Stimulated activated CD4-positive, alpha-beta T cell treated with anti-CD3 and anti-CD28 coated beads, Interleukin-2, amount 100 ng/mL, for 48 hours (primary cell): ENCODE data around the gene CFAP65.

ENCODE experiments used
- DNase-seq, 2 donors: peaks; one replicate each; pipeline ENCODE4 v3.0.0-alpha.2; 2020

CFAP65 gene

DNA sequence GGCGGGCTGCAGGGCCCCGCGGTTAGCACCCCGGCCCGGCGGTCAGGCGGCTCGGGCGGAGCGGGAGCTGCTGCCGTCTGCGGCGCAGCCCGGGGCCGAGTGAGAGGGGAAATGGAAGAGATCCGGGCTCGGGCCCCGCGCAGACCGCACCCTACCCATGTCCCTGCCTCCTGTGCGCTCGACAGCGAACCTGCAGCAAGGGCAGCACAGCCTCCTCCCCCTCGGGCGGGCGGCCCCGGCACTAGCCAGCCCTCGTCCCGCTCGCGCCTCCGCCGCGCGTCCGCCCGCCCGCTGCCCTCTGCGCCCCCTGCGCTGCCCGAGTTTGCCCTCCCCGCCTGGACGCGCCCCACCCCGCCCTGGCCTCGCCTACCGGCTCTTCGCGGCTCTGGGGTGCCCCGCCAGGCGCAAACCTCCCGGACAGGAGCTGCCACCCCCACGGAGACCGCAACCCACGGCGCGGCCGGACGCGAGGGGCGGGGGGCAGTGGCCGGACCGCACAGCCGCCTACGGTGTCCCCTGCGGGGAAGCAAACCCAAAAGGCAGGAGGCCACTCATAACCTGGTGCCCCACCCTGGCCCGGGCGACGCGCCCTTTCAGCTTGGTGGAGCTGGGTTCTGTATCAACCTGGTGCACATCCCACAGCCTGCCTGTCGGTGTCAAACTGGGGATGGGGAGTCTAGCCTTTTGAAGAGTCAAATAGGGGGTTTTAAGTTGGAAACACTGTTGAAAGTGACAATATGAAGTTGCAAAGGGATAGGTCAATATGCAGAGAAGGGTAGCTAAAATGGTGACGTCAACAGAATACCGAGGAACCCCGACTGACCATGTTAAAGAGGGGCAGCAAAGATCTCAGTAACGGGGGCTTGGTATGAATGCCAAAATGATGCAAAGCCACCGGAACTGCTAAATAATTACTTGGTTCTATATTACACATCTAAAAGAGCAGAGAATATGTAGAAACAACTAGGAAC, 19.8 kb upstream of the CFAP65 start, which contains the start of gene IHH:
Gene IHH, minus strand, starts transcription at position 101 of the 971 bp plus-strand sequence. CDS start 454 bp downstream, outside the sequence.
- DNase-seq: no peak

- DNase-seq: no peak
Measured at GRCh38 chr2:219059725-219060682, 18.7 kb upstream of the CFAP65 start.

- no peak for DNase-seq
Measured at GRCh38 chr2:219059375-219059724, 18.0 kb upstream of the CFAP65 start.

DNA sequence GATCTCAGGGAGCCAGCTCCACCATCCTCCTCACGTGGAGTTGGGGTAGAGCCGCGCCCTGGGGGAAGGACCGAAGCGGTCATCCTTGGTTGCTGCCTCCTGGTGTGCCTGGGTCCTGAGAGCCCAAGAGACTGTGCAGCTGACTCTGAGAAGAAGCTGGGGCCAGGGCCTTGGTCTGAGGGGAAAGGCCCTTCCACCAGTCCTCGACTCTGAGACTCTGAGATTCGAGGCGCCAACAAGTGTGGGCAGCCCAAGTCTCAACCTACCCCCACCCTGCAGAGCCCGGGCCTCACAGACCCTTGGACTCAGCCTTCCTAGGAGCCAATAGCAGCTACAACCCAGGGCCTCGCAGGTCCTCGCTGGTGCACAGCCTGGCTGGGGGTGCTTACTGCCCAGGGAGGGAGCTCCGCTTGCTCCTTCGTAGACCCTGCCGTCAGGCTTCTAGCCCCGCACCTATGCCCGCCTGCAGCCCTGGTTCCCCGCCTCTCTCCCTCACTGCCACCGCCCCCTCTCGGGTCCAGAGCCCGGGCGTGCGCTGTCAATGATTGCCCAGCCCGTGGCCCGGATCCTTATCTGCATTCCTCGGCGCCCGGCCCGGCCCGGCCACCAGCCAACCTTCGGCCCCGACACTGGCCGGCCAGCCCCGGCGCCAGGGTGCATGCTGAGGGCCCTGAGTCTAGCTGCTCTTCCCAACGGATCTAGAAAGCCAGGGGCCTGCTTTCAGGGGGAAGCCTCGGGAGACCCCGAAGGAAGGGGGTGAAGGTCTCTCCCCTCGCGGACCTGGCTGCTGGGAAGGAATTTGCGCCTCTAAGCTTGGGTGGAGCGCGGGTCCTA, 17.4 kb upstream of the CFAP65 start:
- DNase-seq: no peak

DNA sequence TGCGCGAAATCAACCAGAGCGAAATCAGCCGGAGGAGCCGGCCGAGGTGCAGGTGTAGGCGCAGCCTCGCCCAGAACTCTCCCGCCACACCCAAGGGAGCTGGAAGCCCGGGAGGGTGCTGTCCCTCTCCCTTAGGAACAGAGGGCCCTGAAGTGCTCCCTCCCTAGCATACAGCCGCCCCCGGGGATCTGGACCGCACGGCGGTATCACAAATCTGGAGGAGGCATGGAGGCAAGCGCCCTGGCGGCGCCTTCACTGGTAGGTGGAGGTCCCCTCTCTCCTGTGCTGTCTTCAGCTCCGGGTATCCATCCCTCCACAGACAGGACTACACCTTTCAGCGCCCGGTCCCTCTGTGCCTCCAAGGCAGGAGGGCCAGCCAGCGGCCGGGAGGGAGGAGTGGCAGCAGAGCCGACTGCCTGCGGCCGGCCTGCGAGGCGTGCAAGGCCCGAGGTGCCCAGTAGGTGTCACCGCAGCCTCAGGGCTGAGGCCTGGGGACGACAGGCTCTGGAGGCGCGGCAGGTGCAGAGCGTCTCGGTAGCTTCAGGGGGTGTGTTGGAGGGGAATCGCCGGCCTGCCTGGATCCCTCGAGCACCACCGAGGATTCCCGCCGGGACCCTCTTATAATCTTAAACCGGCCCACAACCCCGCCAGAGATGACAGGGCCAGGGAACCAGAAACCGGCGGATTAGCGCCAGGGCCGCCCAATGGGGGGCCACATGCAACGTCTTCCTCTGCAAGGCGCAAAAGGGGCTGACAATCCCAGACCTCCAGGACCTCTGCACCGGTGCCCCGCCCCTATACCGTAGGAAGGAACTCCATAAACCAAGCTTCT, 16.6 kb upstream of the CFAP65 start:
- peak; percentile 76 to 82 for DNase-seq

- no peak for DNase-seq
Measured at GRCh38 chr2:219056896-219057708, 15.8 kb upstream of the CFAP65 start.

- DNase-seq: no peak
Measured at GRCh38 chr2:219056176-219056895, 15.0 kb upstream of the CFAP65 start.

DNA sequence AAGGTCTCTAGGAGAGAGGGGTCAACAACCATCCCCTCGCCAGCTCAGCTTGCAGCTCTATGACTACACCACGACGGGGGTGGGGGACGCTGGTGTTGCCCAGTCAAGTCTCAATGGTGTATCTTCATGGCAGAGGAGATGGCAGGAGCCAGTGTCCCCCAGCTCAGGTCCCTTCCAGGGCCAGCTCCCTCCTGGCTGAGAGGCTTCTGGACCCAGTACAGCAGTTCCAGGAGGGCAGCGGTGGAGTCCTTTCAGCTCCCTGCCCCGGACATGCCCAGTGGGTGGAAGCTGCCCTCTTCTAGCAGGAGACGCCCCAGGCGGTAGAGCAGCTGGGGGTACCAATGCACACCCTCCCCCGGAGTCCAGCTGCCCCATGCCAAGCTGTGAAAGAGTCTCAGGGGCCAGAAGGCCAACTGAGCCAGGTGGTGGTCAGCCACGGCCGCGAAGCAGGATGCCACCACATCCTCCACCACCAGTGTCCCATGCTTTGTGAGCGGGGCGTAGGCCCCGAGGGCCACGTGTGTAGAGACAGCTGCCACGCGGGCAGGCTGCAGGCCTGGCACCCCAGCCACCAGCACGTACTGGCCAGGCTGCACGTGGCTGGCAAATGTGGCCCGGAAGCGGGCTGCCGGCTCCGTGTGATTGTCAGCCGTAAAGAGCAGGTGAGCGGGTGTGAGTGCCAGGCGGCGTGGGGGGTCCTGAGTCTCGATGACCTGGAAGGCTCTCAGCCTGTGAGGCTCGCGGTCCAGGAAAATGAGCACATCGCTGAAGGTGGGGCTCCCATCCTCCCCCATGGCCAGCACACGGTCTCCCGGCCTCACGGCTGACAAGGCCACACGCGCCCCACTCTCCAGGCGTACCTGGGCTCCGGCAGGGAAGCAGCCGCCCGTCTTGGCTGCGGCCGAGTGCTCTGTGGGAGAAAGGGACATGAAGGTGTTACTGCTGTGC, 13.9 kb upstream of the CFAP65 start:
- no peak for DNase-seq

GRCh38 chr2:219049282-219049681, 8.0 kb upstream of the CFAP65 start:
- no peak for DNase-seq

DNA sequence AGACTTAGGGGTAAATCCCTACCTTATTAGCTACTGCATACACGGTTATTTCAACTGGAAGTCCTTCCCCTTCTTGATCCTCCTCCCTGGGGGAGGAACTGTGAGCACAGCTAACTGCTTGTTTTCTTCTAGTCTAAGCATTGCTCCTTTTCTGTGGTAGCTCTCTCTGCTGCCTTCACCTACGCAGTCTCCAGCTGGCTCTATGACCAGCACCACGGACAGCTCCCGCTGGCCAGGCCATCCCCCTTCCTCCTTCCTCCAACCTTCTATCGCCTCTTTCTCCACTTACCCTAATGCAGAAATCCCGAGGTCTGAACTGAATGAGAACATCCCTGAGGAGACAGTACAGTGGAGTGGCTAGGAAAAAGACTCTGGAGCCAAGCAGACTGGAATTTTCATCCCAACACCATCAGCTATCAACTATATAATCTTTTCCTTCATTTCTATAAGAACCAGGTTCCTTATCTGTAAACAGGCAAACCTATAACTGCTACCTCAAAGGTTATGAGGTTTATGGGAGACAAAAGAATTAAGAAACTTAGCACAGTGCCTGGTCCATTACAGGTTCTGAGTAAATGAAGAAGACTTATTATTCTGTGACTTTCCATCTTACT, 4.7 kb upstream of the CFAP65 start:
- DNase-seq: no peak

DNA sequence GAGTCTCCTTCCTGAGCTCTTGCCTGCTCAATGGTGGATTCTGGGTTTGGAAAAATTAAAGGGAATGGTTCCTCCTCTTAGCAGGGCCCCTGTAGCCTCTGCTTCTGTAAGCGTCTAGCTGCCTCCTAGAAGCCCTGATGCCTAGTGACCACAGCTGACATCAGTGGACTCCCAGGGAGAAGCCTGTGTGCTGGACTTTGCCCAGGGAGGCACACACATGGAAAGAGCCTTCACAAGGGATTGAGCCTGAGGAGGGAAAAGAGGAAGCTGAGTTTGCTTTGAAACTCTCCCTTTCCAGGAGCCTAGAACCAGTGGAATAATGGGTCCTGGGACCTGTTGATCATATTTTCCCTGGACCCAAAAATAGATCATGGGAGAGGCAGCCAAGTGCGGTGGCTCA, 1.4 kb upstream of the CFAP65 start:
- no peak for DNase-seq

GRCh38 chr2:219042157-219042556, 841 bp upstream of the CFAP65 start:
- no peak for DNase-seq

DNA sequence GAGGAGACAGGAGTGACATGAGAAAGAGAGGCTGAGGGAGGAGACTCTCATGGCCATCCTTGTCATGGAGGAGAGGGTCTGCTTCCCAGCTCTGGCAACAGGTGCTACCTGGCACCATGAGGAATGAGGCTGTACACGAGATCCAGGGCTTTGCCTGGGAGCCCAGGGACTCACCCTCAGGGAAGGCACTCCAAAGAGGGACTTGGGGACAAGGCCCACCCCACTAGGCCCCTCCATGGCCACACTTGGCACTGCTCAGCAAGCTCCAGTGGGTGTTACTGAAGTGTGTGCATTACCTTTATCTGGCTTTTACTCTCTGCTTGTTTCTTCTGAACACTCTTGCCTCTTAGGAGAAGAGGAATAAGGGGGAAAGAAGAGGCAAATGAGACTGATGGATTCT, 2.7 kb downstream of the CFAP65 start:
- no peak for DNase-seq

GRCh38 chr2:219037783-219038499, 3.4 kb downstream of the CFAP65 start:
- no peak for DNase-seq

DNA sequence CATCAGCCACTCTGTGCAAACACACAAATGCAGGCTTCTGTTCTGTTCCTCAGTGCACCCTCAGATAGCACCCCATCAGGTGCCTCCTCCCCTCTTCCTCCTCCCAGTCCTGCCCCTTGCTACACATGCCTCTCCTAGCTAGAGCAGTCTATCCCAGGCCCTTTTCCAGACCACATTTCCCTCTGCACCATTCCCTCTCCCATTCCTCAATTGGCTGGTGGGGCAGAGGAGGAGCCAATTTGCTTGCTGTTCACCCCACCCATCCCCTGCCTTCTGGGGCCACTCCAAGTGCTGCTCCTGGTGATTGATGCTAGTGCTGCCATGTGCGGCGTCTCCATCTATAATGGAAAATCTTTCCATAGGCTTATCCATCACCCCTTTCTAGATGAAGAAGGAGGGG, 5.4 kb downstream of the CFAP65 start:
- DNase-seq: no peak

DNA sequence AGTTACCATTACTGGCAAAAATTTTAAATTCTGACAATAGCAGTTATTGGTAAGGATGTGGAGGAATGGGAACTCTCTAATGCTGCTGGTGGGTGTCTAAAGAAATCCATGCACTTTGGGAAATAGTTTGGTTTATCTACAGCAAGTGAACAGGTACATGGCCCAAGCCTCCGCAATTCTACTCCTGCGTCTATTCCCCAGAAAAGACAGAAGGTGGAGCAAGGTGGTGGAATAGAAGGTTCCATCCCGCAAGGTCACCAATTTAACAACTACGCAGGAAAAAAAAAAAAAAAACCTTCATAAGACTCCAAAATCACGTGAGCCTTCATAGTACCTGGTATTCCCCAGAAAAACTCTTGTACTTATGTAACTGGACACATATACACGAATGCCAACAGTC, 6.5 kb downstream of the CFAP65 start:
- DNase-seq: no peak

DNA sequence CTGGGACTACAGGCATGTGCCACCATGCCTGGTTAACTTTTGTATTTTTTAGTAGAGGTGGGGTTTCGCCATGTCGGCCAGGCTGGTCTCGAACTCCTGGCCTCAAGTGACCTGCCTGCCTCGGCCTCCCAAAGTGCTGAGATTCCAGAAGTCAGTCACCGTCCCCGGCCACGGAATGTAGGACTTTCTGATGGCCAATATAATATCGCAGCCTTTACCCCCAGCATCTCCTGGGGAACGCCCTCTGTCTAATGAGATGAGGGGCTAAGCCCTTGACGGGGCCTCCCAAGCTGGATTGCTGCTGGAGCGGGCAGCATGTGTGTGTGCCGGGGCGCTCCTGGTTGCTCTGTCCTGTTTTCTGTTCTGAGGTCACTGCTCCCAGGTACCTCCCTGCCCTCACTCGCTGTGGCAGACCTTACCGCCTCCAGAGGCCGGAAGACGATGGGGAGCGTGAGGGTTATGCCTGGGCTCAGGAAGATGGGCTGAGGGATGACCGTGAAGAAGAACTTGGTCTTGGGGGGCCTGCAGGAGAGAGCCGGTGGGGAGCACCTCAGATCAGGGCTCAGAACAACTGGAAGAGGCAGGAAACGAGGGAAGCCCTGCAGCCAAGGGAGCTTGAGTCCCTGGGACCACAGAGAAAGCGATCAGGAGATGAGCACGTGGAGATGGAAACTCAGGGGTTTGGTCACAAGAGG, 9.1 kb downstream of the CFAP65 start:
- no peak for DNase-seq
